GM12873 (cell line): Measurements from ENCODE around the gene GRK5.

ENCODE experiments used
- TF ChIP-seq, protein P1 (sequence below): IDR thresholded peaks from 2 replicates; pipeline ENCODE4 v1.5.1; 2012; ENCODE audit warnings: low read depth, mild to moderate bottlenecking, moderate library complexity, low read length, control low read depth; ENCODE audit not compliant: insufficient read depth; ENCODE audit errors: missing control alignments

Gene GRK5

DNA sequence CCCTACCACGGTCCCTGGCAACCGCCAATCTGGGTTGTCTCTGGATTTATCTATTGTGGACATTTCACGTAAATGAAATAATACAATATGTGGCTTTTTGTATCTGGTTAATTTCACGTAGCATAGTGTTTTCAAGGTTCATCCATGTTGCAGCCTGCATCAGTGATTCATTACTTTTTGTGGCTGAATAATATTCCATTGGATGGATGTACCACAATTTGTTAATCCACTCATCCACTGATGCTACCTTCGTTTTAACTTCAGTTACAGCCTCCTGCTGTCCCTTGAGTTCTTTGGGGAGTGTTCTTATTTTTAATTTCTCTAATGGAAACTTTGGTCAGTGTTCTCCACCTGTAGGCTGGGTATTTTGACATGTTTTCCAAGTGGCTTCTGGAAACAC is 49.5 kb downstream of the GRK5 start:
- TF ChIP-seq, protein P1, sequence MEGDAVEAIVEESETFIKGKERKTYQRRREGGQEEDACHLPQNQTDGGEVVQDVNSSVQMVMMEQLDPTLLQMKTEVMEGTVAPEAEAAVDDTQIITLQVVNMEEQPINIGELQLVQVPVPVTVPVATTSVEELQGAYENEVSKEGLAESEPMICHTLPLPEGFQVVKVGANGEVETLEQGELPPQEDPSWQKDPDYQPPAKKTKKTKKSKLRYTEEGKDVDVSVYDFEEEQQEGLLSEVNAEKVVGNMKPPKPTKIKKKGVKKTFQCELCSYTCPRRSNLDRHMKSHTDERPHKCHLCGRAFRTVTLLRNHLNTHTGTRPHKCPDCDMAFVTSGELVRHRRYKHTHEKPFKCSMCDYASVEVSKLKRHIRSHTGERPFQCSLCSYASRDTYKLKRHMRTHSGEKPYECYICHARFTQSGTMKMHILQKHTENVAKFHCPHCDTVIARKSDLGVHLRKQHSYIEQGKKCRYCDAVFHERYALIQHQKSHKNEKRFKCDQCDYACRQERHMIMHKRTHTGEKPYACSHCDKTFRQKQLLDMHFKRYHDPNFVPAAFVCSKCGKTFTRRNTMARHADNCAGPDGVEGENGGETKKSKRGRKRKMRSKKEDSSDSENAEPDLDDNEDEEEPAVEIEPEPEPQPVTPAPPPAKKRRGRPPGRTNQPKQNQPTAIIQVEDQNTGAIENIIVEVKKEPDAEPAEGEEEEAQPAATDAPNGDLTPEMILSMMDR, result no peak

DNA sequence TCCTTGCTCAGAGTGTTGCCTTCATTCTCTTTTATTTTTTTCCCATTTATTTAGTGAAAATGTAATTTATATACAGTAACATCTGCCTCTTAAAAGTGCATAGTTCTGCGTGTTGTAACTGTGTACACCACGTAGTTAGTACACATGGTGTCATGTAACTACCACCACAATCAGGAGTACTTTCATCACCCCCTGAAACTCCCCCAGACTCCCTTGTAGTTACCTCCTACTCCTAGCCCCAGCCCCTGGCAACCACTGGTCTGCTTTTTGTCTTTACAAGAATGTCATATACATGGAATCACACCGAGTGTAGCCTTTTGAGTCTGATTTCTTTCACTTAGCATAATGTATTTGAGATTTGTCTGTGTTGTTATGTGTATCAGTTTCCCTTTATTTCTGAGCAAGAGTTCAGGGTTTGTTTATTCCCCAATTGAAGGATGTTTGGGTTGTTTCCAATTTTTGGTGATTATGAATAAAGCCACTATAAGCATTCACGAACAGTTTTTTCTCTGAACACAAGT is 50.6 kb downstream of the GRK5 start:
- TF ChIP-seq, protein P1, result no peak

GRCh38 chr10:119259345-119259744 is 52.0 kb downstream of the GRK5 start:
- TF ChIP-seq, protein P1, result no peak

DNA sequence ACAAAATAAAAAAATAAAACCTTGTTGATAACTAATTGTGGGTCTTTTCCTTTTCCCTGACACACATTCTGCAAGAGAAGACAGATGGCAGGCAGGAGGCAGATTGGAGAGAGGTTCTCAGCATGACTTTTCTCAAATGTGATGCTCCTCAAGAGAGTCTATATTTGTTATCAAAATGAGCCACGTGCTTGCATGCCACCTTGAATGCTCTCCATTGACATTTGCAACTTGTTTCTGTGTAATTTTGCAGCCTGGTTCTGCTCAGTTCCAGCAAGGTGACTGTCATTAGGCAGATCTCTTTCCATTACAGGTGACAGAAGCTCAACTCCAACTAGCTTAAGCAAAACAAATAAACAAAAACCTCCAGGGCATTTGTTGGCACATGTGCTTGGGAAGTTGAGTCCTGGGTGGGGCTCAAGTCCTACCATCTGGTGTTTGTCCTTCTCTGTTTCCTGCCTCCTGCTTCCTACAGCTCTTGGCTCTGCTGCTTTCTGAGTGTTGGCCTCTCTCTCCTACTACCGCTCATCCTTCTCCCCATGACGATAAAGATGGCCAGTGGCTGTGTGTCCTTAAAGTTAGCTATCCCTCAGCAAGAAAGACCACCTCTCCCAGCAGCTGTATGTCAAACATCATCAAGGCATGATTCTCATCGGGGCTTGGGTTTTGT is 56.7 kb downstream of the GRK5 start:
- TF ChIP-seq, protein P1, result no peak

GRCh38 chr10:119265691-119266090 is 58.3 kb downstream of the GRK5 start:
- TF ChIP-seq, protein P1, result no peak

GRCh38 chr10:119267384-119267783 is 60.0 kb downstream of the GRK5 start:
- TF ChIP-seq, protein P1, result no peak

DNA sequence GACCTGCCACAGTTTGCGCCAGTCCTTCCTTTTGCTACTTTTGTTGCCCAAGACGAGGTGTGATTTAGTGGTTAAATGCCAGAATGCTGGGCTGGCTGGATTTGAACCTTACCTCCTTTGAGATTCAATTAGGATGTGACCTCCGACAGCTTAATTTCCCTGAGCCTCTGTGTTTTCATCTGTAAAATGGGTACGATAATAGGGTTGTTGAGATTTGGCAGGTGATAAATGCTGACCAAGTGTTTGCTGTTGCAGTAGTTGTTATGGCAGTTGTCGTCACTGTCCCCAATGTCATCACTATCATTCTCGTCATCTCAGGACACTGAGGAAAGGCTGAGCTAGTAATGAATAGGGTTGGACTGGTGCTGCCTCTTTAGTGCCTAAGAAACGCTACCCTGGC is 61.1 kb downstream of the GRK5 start:
- TF ChIP-seq, protein P1, result no peak
